Measurements from ENCODE around the gene COIL.
"Not testable (repeated sequence)": the region's sequence is repeated elsewhere in the genome, so short reads cannot be mapped to it uniquely, and the experiment has no call there.

Gene COIL

GRCh38 chr17:56987283-56987834, 26.5 kb upstream of the COIL start:
- Mint-ChIP-seq H3K27ac (no peak overlapping the region), H3K9me3 (no peaks in the 10 kb centered on the region), H3K4me3 (no peak overlapping the region), H3K36me3 (ENCODE audit: low read depth) (no peaks in the 10 kb centered on the region), H3K4me1 (ENCODE audit: low read depth) (no peaks in the 10 kb centered on the region), H3K27me3 (ENCODE audit: low read depth) (no peaks in the 10 kb centered on the region)

GRCh38 chr17:56985371-56986162, 24.7 kb upstream of the COIL start:
- Mint-ChIP-seq H3K9me3 (no peaks in the 10 kb centered on the region), H3K27me3 (ENCODE audit: low read depth) (no peaks in the 10 kb centered on the region), H3K4me3 (no peak overlapping the region), H3K36me3 (ENCODE audit: low read depth) (no peaks in the 10 kb centered on the region), H3K27ac (no peak overlapping the region), H3K4me1 (ENCODE audit: low read depth) (no peaks in the 10 kb centered on the region)

- Mint-ChIP-seq H3K9me3 (no peaks in the 10 kb centered on the region), H3K4me3 (no peak overlapping the region), H3K27ac (no peak overlapping the region), H3K4me1 (ENCODE audit: low read depth) (peaks cover 9% of the 10 kb centered on the region), H3K36me3 (ENCODE audit: low read depth) (no peaks in the 10 kb centered on the region), H3K27me3 (ENCODE audit: low read depth) (no peaks in the 10 kb centered on the region)
Observed at GRCh38 chr17:56983366-56983765, 22.5 kb upstream of the COIL start.

GRCh38 chr17:56982312-56982711, 21.5 kb upstream of the COIL start:
- Mint-ChIP-seq H3K4me3 (no peak overlapping the region), H3K27ac (no peak overlapping the region), H3K36me3 (ENCODE audit: low read depth) (no peaks in the 10 kb centered on the region), H3K9me3 (no peaks in the 10 kb centered on the region), H3K27me3 (ENCODE audit: low read depth) (peaks cover under 1% of the 10 kb centered on the region), H3K4me1 (ENCODE audit: low read depth) (peaks cover 13% of the 10 kb centered on the region)

GRCh38 chr17:56980526-56980925, 19.7 kb upstream of the COIL start:
- Mint-ChIP-seq H3K27me3 (ENCODE audit: low read depth) (peaks cover 17% of the 10 kb centered on the region), H3K4me1 (ENCODE audit: low read depth) (peaks cover 15% of the 10 kb centered on the region)
- not testable (repeated sequence) for H3K9me3 Mint-ChIP-seq; H3K4me3 Mint-ChIP-seq; H3K27ac Mint-ChIP-seq; H3K36me3 Mint-ChIP-seq (ENCODE audit: low read depth)

GRCh38 chr17:56979091-56979480, 18.2 kb upstream of the COIL start:
- Mint-ChIP-seq H3K4me3 (peak overlapping the region; percentile 86), H3K27me3 (ENCODE audit: low read depth) (peaks cover 29% of the 10 kb centered on the region), H3K36me3 (ENCODE audit: low read depth) (no peaks in the 10 kb centered on the region), H3K9me3 (no peaks in the 10 kb centered on the region), H3K4me1 (ENCODE audit: low read depth) (peaks cover 15% of the 10 kb centered on the region), H3K27ac (no peak overlapping the region)

GRCh38 chr17:56978441-56979090, 17.7 kb upstream of the COIL start:
- H3K36me3 Mint-ChIP-seq (ENCODE audit: low read depth) = no peaks in the 10 kb centered on the region
- peaks cover 34% of the 10 kb centered on the region for H3K27me3 Mint-ChIP-seq (ENCODE audit: low read depth)
- peak overlapping the region; percentile 65 for H3K27ac Mint-ChIP-seq
- H3K4me3 Mint-ChIP-seq = peak overlapping the region; percentile 86
- H3K9me3 Mint-ChIP-seq = no peaks in the 10 kb centered on the region
- peaks cover 15% of the 10 kb centered on the region for H3K4me1 Mint-ChIP-seq (ENCODE audit: low read depth)

- peak within 1 kb of the TSS; percentile 65 for H3K27ac Mint-ChIP-seq
- peak within 1 kb of the TSS; percentile 86 for H3K4me3 Mint-ChIP-seq
- no peaks in the 10 kb centered on the region for H3K9me3 Mint-ChIP-seq
- H3K4me1 Mint-ChIP-seq (ENCODE audit: low read depth) = peaks cover 15% of the 10 kb centered on the region
- no peaks in the 10 kb centered on the region for H3K36me3 Mint-ChIP-seq (ENCODE audit: low read depth)
- peaks cover 38% of the 10 kb centered on the region for H3K27me3 Mint-ChIP-seq (ENCODE audit: low read depth)
Observed at GRCh38 chr17:56977673-56978395, 17.0 kb upstream of the COIL start, which contains the start of gene SCPEP1. Gene SCPEP1, plus strand, starts transcription at chr17:56978131. Its CDS starts 29 bp downstream, at chr17:56978160.

- Mint-ChIP-seq H3K4me3 (peak overlapping the region; percentile 41), H3K36me3 (ENCODE audit: low read depth) (no peaks in the 10 kb centered on the region), H3K27me3 (ENCODE audit: low read depth) (peaks cover 42% of the 10 kb centered on the region), H3K9me3 (no peaks in the 10 kb centered on the region), H3K27ac (no peak overlapping the region), H3K4me1 (ENCODE audit: low read depth) (peaks cover 15% of the 10 kb centered on the region)
Observed at GRCh38 chr17:56976941-56977608, 16.2 kb upstream of the COIL start.

- H3K4me1 Mint-ChIP-seq (ENCODE audit: low read depth) = peaks cover 15% of the 10 kb centered on the region
- H3K4me3 Mint-ChIP-seq = no peak overlapping the region
- no peaks in the 10 kb centered on the region for H3K9me3 Mint-ChIP-seq
- H3K27me3 Mint-ChIP-seq (ENCODE audit: low read depth) = peaks cover 52% of the 10 kb centered on the region
- no peaks in the 10 kb centered on the region for H3K36me3 Mint-ChIP-seq (ENCODE audit: low read depth)
- H3K27ac Mint-ChIP-seq = no peak overlapping the region
Observed at GRCh38 chr17:56975656-56976055, 14.8 kb upstream of the COIL start.

- H3K4me3 Mint-ChIP-seq = no peak overlapping the region
- H3K27ac Mint-ChIP-seq = no peak overlapping the region
Observed at GRCh38 chr17:56974055-56974454, 13.2 kb upstream of the COIL start.

GRCh38 chr17:56973520-56973919, 12.7 kb upstream of the COIL start:
- H3K4me3 Mint-ChIP-seq = no peak overlapping the region
- H3K4me1 Mint-ChIP-seq (ENCODE audit: low read depth) = peaks cover 8% of the 10 kb centered on the region
- H3K36me3 Mint-ChIP-seq (ENCODE audit: low read depth) = no peaks in the 10 kb centered on the region
- H3K27ac Mint-ChIP-seq = no peak overlapping the region
- H3K27me3 Mint-ChIP-seq (ENCODE audit: low read depth) = peaks cover 55% of the 10 kb centered on the region
- H3K9me3 Mint-ChIP-seq = no peaks in the 10 kb centered on the region

More at GRCh38 chr17:56974055-56974454, 13.2 kb upstream of the COIL start:
- no peaks in the 10 kb centered on the region for H3K36me3 Mint-ChIP-seq (ENCODE audit: low read depth)
- H3K4me1 Mint-ChIP-seq (ENCODE audit: low read depth) = peaks cover 13% of the 10 kb centered on the region
- H3K9me3 Mint-ChIP-seq = no peaks in the 10 kb centered on the region
- peaks cover 55% of the 10 kb centered on the region for H3K27me3 Mint-ChIP-seq (ENCODE audit: low read depth)

GRCh38 chr17:56972111-56972730, 11.4 kb upstream of the COIL start:
- Mint-ChIP-seq H3K36me3 (ENCODE audit: low read depth) (no peaks in the 10 kb centered on the region), H3K4me1 (ENCODE audit: low read depth) (peaks cover 2% of the 10 kb centered on the region), H3K27ac (no peak overlapping the region), H3K27me3 (ENCODE audit: low read depth) (peaks cover 56% of the 10 kb centered on the region), H3K4me3 (no peak overlapping the region), H3K9me3 (no peaks in the 10 kb centered on the region)

GRCh38 chr17:56970974-56971373, 10.1 kb upstream of the COIL start:
- no peaks in the 10 kb centered on the region for H3K4me1 Mint-ChIP-seq (ENCODE audit: low read depth)
- H3K36me3 Mint-ChIP-seq (ENCODE audit: low read depth) = no peaks in the 10 kb centered on the region
- no peak overlapping the region for H3K27ac Mint-ChIP-seq
- H3K4me3 Mint-ChIP-seq = no peak overlapping the region
- H3K27me3 Mint-ChIP-seq (ENCODE audit: low read depth) = peaks cover 51% of the 10 kb centered on the region
- H3K9me3 Mint-ChIP-seq = no peaks in the 10 kb centered on the region
